Nucleus accumbens (tissue), 56 donors: ENCODE results near the gene NFATC3.
A peak's percentile ranks its signal among the peaks of the same experiment; 100 is the strongest.
"Not testable (repeated sequence)": the region's sequence is repeated elsewhere in the genome, so short reads cannot be mapped to it uniquely, and the experiment has no call there.

ENCODE experiments used
- DNase-seq, 56 donors: peaks; one replicate each; lab custom pipeline; 2025; lab: John Stamatoyannopoulos, UW

NFATC3 gene

DNA sequence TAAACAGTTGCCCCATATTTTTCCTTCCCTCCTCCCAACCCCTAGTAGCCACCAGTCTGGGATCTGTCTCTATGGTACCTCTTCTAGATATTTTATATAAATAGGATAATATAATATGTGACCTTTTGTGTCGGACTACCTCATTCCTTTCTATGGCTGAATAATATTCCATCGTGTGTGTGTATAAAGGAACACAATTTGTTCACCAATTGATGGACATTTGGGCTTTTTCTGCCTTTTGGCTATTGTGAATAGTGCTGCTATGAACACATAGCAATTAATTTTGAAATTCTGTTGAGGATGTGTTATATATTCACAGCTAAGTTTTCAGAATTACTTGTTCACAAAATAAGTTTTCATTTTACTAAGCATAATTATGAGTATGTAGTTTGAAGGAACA is 2.5 kb downstream of the NFATC3 start:
- DNase-seq = no peak

DNA sequence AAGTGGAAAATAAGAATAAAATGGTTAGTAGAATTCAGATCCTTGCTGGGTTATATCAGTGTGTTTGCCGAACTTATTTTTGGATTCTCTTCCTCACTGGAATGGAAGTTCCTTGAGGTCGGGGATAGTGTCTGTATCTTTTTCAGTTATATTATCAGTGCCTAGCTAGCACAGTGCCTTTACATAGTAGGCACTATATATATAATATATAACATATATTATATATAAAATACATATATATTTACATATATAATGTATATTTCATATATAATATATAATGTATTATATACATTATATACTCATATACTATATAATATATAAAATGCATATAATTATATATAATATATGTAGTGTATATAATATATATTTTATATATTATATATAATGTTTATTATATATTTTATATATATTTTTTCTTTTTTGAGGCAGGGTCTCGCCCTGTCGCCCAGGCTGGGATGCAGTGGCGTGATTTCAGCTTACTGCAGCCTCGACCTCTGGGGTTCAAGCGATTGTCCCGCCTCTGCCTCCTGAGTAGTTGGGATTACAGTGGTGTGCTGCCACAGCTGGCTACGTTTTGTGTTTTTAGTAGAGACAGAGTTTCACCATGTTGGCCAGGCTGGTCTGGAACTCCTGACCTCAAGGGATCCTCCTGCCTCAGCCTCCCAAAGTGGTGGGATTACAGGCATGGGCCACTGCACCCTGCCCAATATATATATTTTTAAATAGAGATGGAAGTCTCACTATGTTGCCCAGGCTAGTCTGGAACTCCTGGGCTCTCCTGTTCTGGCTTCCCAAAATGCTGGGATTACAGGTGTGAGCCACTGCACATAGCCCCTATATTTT is 3.2 kb downstream of the NFATC3 start:
- DNase-seq = no peak

DNA sequence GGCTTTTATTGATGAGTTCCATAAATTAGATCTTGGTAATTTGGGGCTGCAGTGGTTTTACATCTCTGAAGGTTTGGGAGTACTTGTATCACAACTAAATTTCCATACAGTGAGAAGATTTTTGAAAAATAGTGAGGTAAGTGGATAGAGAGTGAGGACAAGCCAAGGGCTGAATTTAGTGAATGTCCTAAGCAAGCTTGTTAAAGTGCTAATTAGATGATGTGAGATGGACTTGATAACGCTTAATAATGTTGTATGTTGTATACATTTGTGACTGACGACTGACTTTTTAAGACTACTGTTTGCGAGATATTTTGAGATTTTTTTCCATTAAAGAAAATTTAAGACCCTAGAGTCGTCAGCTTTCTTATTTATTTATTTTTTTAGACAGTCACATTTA is 3.9 kb downstream of the NFATC3 start:
- DNase-seq = no peak

DNA sequence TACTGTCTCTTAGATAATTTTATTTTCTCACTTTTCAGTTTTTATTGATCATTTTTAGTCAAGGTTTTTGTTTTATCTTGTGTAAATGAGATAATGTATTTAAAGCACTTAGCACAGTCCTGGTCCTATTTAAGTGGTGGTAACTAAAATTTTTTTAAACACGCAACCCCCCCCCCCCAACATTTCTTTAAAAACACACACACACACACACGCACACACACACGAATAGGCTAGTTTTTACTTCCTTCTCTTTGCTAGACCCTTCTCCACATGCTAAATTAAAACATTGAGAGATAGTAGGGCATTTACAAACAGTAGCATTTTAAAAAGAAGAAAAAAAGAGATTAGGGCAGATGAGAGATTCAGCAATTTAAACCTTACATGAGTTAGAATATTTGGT is 5.0 kb downstream of the NFATC3 start:
- no peak for DNase-seq

DNA sequence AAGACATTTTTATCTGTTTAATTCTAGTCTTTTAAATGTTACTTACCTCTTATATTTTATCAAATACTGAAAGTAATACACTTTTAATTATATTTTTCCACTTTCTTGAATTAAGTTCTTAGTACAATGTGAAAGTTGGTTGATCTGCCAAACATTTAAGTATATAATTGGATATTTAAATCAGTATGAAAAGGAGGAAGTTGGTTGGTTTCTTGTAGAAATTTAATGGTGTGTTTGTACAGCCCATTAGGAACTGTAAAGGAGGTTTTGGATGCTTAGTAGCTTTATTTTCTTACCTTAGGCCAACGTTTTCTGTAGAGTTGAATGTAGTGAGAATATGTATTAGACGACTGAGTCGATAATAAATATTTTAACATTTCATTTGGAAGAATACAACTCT is 5.4 kb downstream of the NFATC3 start:
- no peak for DNase-seq

DNA sequence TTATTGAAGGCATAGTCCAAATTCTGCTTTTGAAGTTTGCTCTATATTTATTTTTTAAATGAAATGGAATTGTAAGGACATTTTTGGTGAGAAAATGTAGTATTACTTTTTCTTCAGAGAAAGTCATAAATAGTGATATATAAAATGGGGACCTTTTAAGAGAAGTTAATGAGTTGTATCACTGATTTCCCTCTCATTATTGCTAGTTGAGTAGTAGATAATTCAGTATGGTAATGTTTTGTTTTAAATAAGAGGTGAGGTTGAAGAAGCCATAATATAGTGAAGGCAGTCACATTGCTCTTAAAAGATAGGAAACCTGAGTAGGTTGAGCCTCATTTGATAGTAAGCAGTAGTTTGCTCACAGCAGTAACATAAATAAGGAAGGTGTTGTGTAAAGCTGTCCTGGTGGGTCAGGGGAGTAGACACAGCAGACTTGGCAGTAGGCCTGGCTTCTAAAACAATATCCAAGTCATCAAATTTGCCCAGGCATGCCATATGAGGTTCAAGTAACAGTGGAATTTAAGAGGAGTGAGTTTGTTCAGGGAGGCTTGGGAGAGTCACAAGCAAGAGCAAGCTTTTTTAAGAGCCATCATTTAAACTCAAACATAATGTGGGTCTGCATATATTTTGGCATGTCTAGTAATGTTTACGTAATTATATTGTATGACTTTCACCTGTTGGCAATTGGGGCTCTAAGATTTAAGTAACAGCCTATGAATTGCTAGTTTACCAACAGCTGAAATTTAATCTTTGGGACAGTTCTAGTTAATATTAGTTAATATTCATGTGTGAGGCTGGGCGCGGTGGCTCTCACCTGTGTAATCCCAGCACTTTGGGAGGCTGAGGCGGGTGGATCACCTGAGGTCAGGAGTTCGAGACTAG is 6.5 kb downstream of the NFATC3 start:
- no peak for DNase-seq

DNA sequence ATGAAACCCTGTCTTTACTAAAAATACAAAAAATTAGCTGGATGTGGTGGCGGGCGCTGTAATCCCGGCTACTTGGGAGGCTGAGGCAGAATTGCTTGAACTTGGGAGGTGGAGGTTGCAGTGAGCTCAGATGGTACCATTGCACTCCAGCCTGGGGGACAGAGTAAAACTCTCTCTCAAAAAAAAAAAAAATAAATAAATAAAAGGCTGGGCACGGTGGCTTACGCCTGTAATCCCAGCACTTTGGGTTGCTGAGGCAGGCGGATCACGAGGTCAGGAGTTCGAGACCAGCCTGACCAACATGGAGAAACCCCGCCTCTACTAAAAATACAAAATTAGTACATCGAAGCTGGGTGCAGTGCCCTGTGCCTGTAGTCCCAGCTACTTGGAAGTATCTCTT is 7.1 kb downstream of the NFATC3 start:
- DNase-seq = not testable (repeated sequence)

DNA sequence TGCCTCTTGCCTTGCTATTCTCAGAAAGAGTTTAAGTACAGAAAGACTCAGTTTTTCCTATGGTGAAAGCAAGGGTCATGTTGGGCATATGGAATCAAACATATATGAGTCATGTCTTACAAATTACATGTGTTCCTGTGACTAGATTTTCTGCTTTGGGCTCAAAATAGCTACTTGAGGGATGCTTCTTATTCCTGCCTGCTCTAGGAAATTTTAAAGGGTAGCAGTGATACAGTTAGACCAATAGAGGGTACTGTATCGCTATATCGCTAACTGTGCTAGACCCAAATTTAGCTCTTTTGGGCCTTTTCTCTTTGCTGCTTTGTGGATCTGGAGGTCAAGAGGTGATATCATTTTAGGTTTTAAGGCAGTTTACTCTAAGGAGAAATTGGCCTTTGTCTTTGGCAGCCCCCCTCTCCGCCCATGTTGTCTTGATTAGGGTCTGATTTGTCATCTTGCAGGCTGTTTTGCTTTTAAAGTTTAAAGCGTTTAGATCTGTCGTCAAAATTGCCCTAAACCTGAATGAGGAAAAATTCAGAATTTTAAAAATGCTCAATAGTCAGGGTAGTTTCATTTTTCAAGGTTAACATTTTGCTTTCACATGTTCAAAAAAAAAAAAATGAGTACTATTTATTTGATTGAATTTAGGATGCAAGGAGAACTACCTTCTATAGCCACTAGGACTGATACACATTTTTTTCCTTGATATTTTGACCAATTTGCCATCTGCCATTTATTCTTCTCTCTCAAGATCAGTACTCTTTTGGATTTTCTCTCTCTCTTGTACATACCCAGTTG is 8.8 kb downstream of the NFATC3 start:
- peak in 2 of 56 donors; percentile 2 to 5 for DNase-seq

DNA sequence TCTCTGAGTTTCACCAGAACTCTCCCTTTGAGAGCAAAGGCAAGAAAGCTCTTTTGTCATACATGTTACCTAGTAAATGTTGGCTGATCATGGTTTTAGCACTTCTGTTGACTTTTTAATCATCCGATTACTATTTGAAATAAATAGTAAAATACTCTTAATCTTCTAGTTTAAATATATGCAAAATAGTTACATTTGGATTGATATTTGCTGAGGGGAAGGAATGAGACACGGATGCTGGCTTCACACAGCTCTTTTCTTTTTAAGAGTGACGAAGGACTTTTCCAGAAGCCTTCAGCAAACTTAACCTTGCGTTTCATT is 9.4 kb downstream of the NFATC3 start:
- DNase-seq = no peak

DNA sequence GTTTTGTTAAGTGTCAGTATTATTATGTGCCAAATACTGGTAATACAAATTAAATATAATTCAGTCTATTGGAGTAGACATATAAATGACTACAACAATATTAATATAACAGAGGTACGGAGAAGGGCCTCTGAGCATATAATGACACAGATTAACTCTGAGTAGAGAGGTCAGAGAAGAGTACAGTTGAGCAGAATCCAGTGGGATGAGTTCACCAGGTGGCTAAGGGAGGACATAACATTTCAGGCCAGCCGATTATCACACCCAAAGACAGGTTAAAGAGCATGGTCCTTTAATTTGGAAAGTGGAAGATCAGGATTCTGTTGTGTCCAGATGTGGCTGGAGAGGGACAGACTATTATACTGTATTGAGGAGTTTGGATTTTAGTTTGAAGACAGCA is 11.3 kb downstream of the NFATC3 start:
- DNase-seq = no peak

DNA sequence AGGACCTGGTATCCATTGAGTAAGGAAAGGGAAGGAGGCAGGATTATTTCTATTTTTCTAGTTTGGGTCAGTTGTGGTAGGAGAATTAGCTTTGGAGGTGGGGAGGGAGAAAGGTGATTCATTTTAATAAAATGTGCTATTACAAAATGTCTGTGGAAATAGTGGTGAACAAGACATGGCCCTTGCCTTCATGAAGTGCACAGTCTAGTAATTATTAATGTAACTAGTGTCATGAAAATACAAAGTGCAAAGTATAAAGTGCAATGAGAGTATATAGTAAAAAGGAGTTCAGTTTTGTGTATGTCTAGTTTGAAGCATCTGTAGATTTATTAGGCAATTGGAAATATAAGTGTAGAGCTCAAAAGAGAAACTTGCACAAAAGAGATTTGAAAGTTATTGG is 11.9 kb downstream of the NFATC3 start:
- no peak for DNase-seq

DNA sequence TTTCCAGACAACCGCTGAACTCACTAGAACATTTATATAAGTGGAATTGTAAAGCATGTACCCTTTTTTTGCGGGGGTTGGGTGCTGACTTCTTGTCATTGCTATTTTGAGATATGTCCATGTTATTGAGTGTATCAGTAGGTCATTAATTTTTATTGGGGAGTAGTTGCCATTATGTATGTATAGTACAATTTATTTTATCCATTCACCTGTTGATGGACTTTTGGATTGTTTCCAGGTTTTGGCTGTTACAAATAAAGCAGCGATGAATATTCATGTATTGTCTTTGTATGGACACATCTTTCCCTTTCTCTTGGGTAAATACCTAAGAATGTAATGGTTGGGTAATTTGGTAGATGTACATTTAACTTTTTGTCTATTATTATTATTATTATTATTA is 12.7 kb downstream of the NFATC3 start:
- DNase-seq = no peak

DNA sequence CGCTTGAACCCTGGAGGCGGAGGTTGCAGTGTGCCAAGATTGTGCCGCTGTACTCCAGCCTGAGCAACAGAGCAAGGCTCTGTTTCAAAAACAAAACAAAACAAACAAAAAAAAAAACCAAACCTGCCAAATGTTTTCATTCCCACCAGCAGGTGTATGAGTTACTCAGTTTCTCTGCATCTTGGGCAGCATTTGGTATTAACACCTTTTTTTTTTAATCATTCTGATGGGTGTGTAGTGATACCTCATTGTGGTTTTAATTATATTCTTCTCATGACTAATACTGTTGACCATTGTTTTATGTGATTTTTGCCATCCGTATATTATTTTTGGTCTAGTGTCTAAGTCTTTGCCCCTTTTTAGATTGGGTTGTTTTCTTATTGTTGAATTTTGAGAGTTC is 15.3 kb downstream of the NFATC3 start:
- DNase-seq = no peak

DNA sequence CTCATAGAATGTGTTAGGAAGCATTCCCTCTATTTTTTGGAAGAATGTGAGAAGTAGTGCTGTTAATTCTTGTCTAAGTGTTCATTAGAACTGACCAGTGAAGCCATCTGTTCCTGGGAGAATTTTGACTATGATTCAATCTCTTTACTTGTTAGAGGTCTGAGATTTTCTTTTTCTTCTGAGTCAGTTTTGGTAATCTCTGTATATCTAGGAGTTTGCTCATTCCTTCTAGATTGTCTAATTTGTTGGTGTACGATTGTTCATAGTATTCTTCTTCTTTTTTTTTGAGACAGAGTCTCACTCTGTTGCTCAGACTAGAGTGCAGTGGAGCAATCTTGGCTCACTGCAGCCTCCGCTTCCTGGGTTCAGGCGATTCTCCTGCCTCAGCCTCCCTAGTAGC is 20.4 kb downstream of the NFATC3 start:
- DNase-seq = no peak

DNA sequence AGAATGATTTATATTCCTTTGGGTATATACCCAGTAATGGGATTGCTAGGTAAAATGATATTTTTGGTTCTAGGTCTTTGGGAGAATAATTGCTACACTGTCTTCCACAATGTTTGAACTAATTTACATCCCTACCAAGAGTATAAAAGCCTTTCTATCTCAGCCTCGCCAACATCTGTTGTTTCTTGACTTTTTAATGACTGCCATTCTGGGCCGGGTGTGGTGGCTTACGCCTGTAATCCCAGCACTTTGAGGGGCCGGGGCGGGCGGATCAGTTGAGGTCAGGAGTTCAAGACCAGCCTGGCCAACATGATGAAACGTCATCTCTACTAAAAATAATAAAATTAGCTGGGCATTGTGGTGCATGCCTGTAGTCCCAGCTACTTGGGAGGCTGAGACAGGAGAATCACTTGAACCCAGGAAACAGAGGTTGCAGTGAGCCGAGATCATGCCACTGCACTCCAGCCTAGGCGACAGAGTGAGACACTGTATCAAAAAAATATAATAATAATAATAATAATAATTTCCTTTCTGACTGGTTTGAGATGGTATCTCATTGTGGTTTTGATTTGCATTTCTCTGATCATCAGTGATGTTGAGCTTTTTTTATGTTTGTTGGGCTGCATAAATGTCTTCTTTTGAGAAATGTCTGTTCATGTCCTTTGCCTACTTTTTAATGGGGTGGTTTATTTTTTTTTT is 22.2 kb downstream of the NFATC3 start:
- not testable (repeated sequence) for DNase-seq

DNA sequence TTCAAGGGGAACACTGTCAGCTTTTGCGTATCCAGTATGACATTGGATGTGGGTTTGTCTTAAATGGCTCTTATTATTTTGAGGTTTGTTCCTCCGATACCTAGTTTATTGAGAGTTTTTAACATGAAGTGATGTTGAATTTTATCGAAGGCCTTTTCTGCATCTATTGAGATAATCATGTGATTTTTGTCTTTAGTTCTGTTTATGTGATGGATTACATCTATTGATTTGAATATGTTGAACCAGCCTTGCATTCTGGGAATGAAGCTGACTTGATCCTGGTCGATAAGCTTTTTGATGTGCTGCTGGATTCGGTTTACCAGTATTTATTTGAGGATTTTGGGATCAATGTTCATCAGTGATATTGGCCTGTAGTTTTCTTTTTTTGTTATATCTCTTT is 24.0 kb downstream of the NFATC3 start:
- DNase-seq = not testable (repeated sequence)

DNA sequence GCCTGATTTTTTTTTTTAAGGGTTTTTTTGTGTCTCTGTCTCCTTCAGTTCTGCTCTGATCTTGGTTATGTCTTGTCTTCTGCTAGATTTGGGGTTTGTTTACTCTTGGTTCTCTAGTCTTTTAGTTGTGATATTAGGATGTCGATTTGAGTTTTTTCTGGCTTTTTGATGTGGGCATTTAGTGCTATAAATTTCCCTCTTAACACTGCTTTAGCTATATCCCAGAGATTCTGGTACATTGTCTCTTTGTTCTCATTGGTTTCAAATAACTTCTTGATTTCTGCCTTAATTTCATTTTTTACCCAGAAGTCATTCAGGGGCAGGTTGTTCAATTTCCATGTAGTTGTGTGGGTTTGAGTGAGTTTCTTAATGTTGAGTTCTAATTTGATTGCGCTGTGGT is 25.4 kb downstream of the NFATC3 start:
- DNase-seq = not testable (repeated sequence)

DNA sequence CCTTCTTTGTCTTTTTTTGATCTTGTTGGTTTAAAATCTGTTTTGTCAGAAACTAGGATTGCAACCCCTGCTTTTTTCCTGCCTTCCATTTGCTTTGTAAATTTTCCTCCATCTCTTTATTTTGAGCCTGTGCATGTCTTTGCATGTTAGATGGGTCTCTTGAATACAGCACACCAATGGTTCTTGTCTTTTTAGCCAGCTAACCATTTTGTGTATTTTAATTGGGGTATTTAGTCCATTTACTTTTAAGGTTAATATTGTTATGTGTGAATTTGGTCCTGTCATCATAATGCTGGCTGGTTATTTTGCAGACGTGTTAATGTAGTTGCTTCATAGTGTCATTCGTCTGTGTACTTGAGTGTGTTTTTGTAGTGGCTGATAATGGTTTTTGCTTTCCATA is 26.2 kb downstream of the NFATC3 start:
- no peak for DNase-seq

DNA sequence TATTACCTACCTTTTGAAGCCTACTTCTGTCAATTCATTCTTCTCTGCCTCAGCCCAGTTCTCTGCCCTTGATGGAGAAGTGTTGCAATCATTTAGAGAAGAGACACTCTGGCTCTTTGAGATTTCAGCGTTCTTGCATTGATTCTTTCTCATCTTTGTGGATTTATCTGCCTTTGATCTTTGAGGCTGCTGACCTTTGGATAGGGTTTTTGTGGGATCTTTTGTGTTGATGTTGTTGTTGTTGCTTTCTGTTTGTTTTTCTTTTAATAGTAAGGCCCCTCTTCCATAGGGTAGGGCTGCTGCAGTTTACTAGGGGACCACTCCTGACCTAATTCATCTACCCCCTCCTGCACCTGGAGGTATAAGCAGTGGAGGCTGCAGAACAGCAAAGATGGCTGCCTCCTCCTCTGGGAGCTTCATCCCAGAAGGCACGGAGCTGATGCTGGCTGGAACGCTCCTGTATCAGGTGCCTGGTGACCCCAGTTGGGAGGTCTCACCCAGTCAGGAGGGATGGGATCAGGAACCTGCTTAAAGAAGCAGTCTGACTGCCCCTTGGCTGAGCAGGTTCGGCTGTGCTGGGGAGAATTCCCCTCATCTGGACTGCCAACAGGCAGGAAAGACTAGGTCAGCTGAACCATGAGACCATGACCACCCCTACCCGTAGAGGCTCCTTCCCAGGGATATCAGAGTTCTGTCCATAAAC is 28.0 kb downstream of the NFATC3 start:
- DNase-seq = no peak

DNA sequence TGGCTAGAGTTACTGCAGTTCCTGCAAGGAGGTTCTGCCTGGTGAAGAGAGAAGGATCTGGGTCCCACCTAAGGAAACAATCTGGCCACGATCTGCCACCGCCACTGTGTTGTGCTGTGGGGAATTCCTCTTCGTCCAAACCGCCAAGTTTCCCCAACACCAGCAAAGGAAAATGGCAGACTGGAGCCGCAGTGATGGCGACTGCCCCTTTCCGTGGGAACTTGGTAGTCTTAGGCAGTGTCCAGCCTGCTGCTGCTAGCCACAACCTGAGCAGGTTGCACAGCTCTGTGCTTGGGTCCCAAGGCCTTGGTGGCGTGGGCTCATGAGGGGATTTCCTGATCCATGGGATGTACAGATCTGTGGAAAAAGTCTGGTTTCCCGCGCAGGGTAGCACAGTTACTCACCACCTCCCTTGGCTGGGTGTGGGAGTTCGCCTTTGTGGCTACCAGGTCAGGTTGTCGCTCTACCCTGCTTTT is 28.6 kb downstream of the NFATC3 start:
- DNase-seq = no peak
